Fibroblast of peridontal ligament (primary cell): ENCODE data around the gene SRGAP3.
A peak's percentile ranks its signal among the peaks of the same experiment; 100 is the strongest.

Experiments used
- DNase-seq: peaks from one replicate; pipeline ENCODE4 v3.0.0-alpha.2; 2010; ENCODE audit errors: extremely low read depth

Gene SRGAP3

GRCh38 chr3:9173445-9173844 lies 76.0 kb downstream of the SRGAP3 start:
- DNase-seq = no peak

DNA sequence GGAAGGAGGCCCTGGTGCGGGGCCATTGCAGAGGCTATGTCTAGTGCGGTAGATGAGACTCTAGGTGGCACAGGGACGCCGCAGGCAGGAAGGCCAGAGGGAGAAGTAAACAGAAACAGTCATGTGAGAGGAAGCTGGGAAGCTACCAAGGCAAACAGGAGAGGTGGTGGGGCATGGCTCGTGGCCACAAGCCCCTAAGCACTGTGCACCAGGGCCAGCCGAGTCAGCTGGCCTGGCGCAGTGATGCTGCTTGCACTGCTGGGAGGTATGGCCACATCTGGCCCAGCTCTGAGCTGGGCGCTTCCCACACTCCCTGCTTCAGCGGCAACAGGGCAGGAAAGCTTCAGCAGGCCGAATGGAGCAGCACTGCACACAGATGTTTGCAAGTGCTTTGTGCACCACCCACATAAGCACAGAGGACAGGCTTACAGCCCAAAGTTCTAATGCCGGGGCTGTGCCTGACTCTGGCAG lies 76.6 kb downstream of the SRGAP3 start:
- no peak for DNase-seq

DNA sequence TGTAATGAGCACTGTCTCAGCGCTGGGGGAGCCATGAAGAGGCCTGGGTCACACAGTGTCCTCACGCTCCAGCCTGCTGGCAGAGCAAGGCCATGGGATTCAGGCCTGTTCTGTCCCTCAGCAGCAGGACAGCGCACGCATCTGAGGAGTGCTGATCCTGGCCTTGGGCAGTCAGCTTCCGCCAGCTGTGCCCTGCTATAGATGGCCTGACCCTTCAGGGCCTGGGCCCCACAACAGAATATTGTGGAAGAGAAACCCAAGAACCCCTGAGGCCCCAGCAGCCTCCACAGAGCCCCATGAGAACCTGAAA lies 78.6 kb downstream of the SRGAP3 start:
- DNase-seq = no peak

- DNase-seq = no peak
These were observed 79.2 kb downstream of the SRGAP3 start for GRCh38 chr3:9169956-9170850.

- no peak for DNase-seq
These were observed 80.1 kb downstream of the SRGAP3 start for GRCh38 chr3:9169326-9169725.

DNA sequence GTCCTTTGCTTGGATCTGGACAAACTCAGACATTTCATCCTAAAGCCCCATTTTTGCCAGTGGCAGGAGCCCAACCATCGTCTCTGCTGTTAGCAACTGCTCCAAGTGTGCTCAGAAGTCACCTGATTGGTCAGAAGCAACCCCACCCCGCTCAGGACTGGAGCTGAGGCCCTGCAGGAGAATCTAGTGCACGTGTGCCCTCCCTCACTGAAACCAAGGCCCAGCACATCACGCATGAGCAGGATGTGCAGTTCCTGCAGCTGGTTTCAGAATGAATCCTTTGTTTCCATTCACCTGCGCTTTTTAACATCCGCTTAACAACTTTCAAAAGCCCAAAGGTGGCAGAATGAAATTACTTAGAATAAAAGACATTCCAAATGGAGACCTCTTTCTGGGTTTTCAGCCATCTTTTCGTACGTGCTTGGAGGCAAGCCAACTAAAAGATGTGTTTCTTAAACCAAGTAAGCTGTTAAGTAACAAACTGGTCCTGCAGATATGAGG lies 81.2 kb downstream of the SRGAP3 start:
- no peak for DNase-seq

- no peak for DNase-seq
These were observed 82.2 kb downstream of the SRGAP3 start for GRCh38 chr3:9167222-9167621.

GRCh38 chr3:9165421-9165820 lies 84.0 kb downstream of the SRGAP3 start:
- DNase-seq = no peak

GRCh38 chr3:9163289-9163688 lies 86.2 kb downstream of the SRGAP3 start:
- no peak for DNase-seq

DNA sequence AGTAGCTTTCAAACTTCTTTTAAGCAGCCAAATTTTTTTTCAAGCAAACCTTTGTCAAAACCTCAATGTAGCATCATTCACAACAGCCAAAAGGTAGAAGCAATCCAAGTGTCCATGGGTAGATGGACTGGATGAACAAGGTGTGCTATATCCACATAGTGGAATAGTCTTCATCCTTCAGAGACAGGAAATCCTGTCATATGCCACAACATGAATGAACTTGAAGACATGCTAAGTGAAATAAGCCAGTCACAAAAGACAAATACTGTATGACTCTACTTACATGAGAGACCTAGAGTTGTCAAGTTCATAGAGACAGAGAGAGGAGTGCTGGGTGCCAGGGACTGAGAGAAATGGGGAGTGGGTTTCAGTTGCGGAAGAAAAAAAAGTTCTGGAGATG lies 87.6 kb downstream of the SRGAP3 start:
- DNase-seq = no peak

DNA sequence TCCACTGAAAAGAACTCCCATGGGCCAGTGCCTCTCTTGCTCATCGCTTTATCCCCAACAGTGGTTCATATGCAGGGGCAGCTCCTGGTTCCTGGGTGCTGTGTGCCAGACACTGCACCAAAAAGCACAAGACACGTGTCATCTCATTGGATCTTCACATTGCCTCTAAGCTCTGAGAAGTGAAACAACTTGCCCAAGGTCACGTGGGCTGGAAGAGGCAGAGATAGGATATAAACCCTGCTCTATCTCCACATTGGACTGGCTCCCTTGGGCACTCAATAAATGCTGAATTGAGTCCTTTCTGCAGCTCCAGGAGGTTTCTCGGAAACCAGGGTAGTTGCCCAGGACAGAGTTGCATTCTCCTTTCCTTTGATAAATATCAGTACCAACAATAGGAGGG lies 88.1 kb downstream of the SRGAP3 start:
- no peak for DNase-seq

- no peak for DNase-seq
These were observed 90.4 kb downstream of the SRGAP3 start for GRCh38 chr3:9158865-9159630.

DNA sequence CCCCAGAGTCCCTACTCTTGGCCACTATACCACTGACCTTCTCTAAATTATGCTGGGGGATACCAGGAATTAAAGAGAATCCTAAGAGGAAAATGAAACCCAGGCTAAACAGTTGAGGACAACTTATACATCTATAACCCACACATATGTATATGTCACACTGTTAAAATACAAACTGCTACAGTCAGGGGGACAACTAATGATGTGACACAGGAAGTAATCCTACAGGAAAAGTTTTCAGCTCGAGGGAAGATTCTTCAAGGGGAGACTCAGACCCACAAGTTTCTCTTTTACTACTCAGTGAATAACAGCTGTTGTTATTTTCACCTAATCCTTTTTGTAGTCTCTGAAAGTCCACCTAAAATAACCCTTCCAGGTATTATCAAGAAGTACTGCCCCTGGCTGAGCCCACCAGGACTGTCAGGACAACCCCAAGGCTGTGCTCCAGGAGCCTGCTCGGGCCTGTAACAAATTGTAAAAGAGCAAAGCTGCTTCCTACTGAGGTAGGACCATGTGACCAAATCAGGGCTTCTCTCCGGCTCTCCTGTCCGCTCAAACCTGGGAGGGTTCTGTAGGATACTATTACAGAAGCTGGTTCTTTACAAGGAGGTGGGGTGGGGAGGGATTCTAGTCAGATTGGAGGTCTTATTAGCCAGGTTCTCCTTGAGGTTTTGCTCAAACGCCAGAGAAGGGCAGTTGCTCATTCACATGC lies 91.6 kb downstream of the SRGAP3 start:
- DNase-seq = no peak

- no peak for DNase-seq
These were observed 92.8 kb downstream of the SRGAP3 start for GRCh38 chr3:9156604-9157003.

DNA sequence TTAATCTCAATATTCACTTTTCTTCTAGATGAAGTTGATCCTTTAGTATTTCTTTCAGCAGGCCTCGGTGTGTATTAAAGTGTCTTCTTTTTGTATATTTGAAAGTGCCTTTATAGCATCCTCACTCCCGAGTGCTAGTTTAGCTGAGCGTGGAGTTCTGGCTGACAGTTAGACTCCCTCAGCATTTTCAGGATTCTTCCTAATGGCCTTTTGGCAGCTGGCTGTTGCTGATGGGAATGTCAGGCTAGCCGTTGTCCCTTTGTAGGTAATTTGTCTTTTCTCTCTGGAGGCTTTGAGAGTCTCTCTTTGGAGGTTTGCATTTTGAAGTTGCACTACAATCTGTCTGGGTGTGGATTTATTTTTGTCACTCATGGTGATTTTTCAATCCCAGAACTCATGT lies 94.4 kb downstream of the SRGAP3 start:
- no peak for DNase-seq

GRCh38 chr3:9153904-9154619 lies 95.4 kb downstream of the SRGAP3 start:
- peak; percentile 95 for DNase-seq

DNA sequence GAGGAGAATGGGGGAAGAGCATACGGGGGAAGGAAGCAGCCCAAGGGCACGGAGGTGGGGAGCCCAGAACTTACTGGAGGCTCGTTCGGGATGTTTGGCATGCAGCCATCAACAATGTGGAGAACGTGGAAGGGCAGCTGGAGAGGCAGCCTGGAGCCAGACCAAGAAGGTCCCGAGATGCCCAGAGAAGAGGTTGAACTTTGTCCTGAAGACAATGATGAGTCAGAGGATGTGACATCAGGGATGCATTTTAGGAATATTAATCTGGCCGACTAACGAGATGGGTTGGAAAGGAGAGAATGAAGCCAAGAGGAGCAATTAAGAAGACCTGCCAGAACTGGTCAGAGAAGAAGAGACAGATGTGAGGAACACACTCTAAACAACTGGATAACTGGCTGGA lies 98.2 kb downstream of the SRGAP3 start:
- peak; percentile 5 for DNase-seq

GRCh38 chr3:9149566-9149965 lies 99.9 kb downstream of the SRGAP3 start:
- no peak for DNase-seq

GRCh38 chr3:9147896-9148266 lies 101.6 kb downstream of the SRGAP3 start:
- DNase-seq = no peak

DNA sequence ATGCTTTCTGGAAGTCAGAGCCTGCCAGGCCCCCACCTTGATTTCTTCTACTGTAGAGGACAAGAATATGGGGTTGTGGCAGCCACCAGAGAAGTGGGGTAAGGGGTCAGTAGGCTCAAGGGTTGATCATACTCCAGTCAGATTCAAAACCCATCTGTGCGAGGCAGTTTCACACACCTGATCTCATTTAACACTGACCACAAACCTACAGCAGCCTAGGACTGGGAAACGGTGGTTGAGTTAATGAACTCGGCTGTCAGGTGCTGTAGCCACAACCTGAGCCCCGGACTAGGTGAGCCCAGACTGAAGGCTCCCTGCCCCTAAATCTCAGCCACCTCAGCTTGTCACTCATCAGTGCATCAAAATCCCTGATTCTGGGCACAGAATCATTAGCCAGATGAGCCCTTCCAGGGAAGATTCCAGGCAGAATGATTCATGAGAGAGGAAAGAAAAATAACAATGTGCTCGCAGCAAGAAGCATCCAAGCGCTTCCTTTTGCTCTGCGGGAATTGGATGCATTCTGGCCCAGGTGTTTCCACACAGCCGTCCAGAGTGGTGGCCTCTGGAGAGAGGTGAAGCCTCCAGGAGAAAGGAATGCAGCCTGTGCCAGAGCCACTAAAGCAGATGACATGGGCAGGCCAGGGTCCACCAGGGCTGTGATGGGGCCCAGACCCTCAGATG lies 102.1 kb downstream of the SRGAP3 start:
- no peak for DNase-seq
